Activated CD8-positive, alpha-beta memory T cell treated with anti-CD3 and anti-CD28 coated beads, Interleukin-2, amount 50 U/mL, for 1 hour (primary cell): Measurements from ENCODE around the gene ARMC9.
"Not testable (repeated sequence)": the region's sequence is repeated elsewhere in the genome, so short reads cannot be mapped to it uniquely, and the experiment has no call there.

Experiments
- DNase-seq: peaks from one replicate; pipeline ENCODE4 v3.0.0-alpha.2; 2020; ENCODE audit errors: extremely low read depth

Gene ARMC9

DNA sequence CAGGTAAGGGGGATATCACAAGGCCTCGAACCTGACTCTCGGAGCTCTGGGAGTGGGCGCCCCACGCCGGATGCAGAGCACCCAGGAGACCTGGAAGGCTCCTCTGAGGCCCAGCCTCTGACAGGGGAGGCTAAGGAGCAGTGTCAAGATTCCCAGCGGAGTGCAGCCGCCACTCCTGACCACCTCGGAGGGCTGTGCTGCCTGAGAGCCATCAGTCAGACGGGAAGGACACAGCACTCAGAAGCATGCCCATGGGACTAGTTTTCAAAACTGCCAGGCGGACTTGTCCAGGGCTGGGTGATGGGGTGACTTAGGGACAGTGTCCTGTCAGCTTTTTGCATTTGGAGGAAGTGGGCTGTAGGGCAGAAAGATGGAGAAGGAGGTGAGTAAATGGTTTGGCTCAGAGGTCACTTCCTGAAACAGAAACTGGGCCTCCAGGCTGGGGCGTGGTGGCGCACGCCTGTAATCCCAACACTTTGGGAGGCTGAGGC is 162.5 kb downstream of the ARMC9 start:
- no peak for DNase-seq

- no peak for DNase-seq
Observed at GRCh38 chr2:231361701-231362554, 163.5 kb downstream of the ARMC9 start.

GRCh38 chr2:231362555-231363184 is 164.2 kb downstream of the ARMC9 start:
- no peak for DNase-seq

- no peak for DNase-seq
Observed at GRCh38 chr2:231364061-231364460, 165.6 kb downstream of the ARMC9 start.

GRCh38 chr2:231364961-231365810 is 166.8 kb downstream of the ARMC9 start:
- DNase-seq, result no peak

DNA sequence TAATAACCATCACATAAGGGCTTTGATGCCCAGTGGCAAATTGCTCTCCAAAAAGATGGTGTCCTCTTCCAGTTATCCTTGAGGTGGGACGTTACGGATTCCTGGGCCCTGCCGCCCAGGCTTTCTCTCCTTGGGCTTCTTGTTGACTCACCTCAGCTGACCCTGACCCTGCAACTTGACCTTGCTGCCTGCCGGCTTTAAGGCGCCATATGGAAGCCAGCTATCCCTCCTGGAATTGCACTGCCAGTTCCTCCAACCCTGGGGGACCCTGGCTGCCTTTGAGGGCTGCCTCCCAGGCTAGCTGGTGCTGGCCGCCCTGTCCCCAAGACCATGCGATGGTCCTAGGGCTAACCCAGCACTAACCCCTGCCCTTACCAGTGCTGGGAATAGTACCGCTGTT is 168.7 kb downstream of the ARMC9 start:
- no peak for DNase-seq

GRCh38 chr2:231369580-231370428 is 171.4 kb downstream of the ARMC9 start:
- DNase-seq, result no peak

DNA sequence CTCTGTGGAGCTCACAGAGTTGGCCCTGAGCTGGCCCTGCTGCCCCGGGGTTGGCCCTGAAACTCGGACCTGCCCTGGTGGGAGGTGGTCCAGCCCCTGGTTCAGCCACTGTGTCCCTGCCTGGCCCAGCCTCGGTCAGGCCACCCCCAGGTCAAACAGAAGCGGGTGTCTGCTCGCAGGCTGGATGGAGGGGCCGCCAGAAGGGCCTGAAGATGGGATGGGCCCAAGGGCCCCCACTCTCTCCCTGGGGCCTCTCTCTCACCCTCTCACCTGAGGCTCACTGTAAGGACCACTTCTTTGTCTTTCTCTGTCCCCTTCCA is 172.0 kb downstream of the ARMC9 start:
- no peak for DNase-seq

GRCh38 chr2:231370749-231371429 is 172.5 kb downstream of the ARMC9 start:
- no peak for DNase-seq

- DNase-seq, result no peak
Observed at GRCh38 chr2:231371430-231372054, 173.1 kb downstream of the ARMC9 start.

DNA sequence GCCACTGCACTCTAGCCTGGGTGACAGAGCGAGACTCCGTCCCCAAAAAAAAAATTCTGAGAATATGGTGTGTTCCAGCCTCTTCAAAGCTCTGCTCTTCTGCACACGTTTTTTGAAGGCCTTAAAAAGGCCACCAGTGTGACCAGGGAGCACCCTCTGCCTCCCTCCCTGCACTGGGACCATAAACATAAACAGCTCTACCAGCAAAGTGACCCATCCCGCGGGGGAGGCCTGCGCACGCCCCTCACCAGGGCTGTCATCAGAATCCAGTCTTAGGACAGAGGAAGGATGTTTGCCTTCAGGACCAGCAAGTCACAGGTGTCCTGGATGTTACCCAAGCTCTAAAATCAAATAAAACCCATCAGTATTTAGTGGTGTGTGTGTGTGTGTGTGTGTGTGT is 173.9 kb downstream of the ARMC9 start:
- DNase-seq, result no peak

- DNase-seq, result no peak
Observed at GRCh38 chr2:231373184-231373583, 174.8 kb downstream of the ARMC9 start.

- DNase-seq, result no peak
Observed at GRCh38 chr2:231373786-231374349, 175.4 kb downstream of the ARMC9 start.

DNA sequence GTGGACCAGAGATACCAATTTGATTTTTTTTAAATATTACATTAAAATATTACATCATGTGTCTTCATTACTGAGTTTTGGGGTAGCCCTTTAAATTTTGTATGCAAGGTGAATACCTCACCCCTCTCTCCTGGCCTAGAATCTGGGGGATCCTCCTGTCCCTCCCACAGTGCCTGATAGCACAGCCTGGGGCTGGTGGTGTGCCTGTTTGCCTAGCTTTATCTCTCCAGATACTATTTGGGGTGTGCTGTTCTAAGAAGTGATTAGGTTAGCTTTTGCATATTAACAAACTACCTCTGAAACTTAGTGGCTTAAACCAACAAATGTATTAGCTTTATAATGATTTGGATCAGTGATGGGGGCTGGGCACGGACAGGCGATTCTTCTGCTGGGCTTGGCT is 176.3 kb downstream of the ARMC9 start:
- no peak for DNase-seq

DNA sequence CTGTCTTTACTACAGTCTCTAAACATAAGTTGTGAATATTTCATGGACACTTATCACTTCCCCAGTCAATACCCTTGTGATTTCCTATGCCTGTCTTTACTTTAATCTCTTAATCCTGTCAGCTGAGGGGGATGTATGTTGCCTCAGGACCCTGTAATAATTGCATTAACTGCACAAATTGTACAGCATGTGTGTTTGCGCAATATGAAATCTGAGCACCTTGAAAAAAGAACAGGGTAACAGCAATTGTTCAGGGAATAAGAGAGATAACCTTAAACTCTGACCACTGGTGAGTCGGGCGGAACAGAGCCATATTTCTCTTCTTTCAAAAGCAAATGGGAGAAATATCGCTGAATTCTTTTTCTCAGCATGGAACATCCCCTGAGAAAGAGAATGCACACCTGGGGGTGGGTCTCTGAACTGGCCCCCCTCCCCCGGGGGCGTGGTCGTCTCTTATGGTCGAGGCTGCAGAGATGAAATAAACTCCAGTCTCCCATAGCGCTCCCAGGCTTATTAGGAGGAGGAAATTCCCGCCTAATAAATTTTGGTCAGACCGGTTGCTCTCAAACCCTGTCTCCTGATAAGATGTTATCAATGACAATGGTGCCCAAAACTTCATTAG is 177.7 kb downstream of the ARMC9 start:
- not testable (repeated sequence) for DNase-seq

- no peak for DNase-seq
Observed at GRCh38 chr2:231376857-231377256, 178.4 kb downstream of the ARMC9 start.

GRCh38 chr2:231378026-231378722 is 179.7 kb downstream of the ARMC9 start:
- no peak for DNase-seq

DNA sequence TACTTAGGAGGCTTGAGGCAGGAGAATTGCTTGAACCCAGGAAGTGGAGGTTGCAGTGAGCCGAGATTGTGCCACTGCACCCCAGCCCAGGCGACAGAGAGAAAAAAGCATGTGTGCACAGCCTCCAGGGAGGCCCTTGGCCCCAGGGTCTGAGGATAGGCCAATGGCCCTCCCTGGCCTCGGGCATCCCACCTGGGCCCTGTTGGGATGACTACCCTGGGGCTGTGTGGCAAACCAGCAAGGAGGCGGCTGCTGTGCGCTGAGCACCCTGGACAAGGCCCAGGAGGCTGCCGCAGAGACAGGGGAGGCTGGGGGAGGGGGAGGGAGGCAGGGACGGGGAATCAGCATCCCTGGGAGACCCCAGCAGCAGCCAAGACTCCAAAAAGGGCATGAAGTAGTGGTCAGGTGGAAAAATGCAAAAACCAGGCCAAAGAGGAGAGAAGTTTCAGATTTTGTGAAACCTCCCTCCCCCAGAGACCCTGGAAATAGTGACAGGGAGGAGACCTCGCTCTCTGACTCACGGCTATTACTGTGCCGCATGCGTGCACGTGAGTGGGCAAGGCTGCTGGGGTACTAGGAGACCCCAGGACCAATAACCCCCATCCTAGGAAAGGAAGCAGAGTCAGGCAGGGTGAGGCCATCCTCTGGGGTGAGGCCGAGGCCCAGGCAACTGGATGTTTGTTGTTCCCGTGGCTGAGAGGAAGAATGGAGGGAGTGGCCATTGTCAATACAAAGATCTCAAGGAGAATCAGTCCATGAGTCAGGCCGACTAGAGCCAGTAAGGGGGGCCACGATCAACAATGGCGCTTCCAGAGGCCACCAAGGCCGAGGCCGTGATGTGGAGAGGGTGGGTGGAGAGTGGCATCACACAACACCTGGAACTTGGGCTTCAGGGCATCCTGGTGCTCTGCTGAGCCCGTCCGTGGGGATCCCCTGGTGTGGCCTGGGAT is 181.1 kb downstream of the ARMC9 start:
- no peak for DNase-seq
